ENCODE measurements around the gene LRRC23.

The LRRC23 gene

GRCh38 chr12:6925540-6926279 lies 21.1 kb downstream of the LRRC23 start:
- peak; percentile 88 for DNase-seq (ENCODE audit: low spot score)

GRCh38 chr12:6927379-6928021 lies 22.9 kb downstream of the LRRC23 start, which contains the start of gene ATN1:
Gene ATN1, plus strand, starts transcription at chr12:6927959. Its CDS starts 6,043 bp downstream, at chr12:6934002.
- DNase-seq (ENCODE audit: low spot score), result peak; percentile 71

GRCh38 chr12:6928022-6928702 lies 23.5 kb downstream of the LRRC23 start:
- DNase-seq (ENCODE audit: low spot score), result no peak

- DNase-seq (ENCODE audit: low spot score), result no peak
Observed at GRCh38 chr12:6928703-6929407, 24.2 kb downstream of the LRRC23 start.

GRCh38 chr12:6929466-6930452 lies 25.1 kb downstream of the LRRC23 start:
- DNase-seq (ENCODE audit: low spot score), result no peak

GRCh38 chr12:6932766-6933165 lies 28.1 kb downstream of the LRRC23 start:
- no peak for DNase-seq (ENCODE audit: low spot score)

GRCh38 chr12:6934110-6934509 lies 29.5 kb downstream of the LRRC23 start:
- DNase-seq (ENCODE audit: low spot score), result no peak

GRCh38 chr12:6935371-6936193 lies 31.0 kb downstream of the LRRC23 start:
- no peak for DNase-seq (ENCODE audit: low spot score)

- no peak for DNase-seq (ENCODE audit: low spot score)
Observed at GRCh38 chr12:6936194-6936635, 31.6 kb downstream of the LRRC23 start.

- no peak for DNase-seq (ENCODE audit: low spot score)
Observed at GRCh38 chr12:6936636-6937480, 32.2 kb downstream of the LRRC23 start.

GRCh38 chr12:6937481-6938352 lies 33.1 kb downstream of the LRRC23 start:
- DNase-seq (ENCODE audit: low spot score), result peak; percentile 85

- DNase-seq (ENCODE audit: low spot score), result no peak
Observed at GRCh38 chr12:6938353-6939190, 34.0 kb downstream of the LRRC23 start.

GRCh38 chr12:6939191-6939540 lies 34.5 kb downstream of the LRRC23 start:
- no peak for DNase-seq (ENCODE audit: low spot score)

- no peak for DNase-seq (ENCODE audit: low spot score)
Observed at GRCh38 chr12:6941267-6941666, 36.6 kb downstream of the LRRC23 start.

- DNase-seq (ENCODE audit: low spot score), result no peak
Observed at GRCh38 chr12:6941782-6942181, 37.2 kb downstream of the LRRC23 start.

GRCh38 chr12:6942331-6942665 lies 37.7 kb downstream of the LRRC23 start:
- no peak for DNase-seq (ENCODE audit: low spot score)

GRCh38 chr12:6943389-6943721 lies 38.7 kb downstream of the LRRC23 start:
- peak; percentile 93 for DNase-seq (ENCODE audit: low spot score)
